Measurements from ENCODE around the gene YIPF3. TPM values are rescaled to one million over a fixed set of nuclear protein-coding genes. Genes with fewer than 3 reads are reported as not detected.

Gene YIPF3
- total RNA-seq, 2 experiments from 2014 or later, result 38.2 to 41.9 TPM

DNA sequence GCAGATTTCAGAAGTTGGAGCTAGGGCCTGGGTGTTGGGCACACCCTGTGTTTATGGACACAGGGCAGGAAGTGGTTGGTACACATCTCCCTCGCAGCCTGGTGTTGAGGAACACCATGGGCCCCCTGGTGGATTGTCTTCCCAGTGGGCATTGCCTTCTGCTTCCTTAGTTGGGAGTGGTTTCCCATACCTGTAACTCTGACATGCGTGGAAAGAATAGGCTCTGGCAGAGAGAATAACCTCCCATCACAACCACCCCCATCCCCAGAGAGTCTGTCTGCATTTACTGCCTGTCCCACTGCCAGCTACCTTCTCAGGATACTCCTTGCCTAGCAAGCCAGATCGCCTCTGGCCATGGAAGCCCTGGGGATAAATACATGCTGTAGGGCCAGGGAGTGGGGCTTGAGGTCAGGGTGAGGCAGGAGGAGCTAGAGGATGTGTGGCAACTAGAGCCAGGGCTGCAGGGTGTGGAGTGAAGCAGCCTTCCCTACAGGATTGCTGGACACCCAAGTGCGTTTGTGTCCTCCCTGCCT lies 21.3 kb downstream of the YIPF3 start:
- Histone ChIP-seq H3K36me3 (ENCODE audit: insufficient read depth, low read length) (peaks cover 23% of the 10 kb centered on the region; the same call in 1 of the 2 replicates), H3K4me1 (ENCODE audit: insufficient read depth, low read length, poor library complexity, severe bottlenecking) (no peaks in the 10 kb centered on the region), H3K79me2 (ENCODE audit: insufficient read depth, low read depth, low read length) (no peaks in the 10 kb centered on the region), H3K9me3 (ENCODE audit: low read length) (no peaks in the 10 kb centered on the region), H4K20me1 (ENCODE audit: insufficient read depth, low read length) (no peaks in the 10 kb centered on the region), H3K9me2 (ENCODE audit: insufficient read depth, low read length) (no peaks in the 10 kb centered on the region), H3K27ac (ENCODE audit: low read depth, low read length, poor library complexity, severe bottlenecking) (no peak overlapping the region), H3K4me3 (ENCODE audit: low read depth, low read length, poor library complexity, severe bottlenecking) (no peak overlapping the region), H2AFZ (ENCODE audit: low read length) (no peak overlapping the region), H3K4me2 (ENCODE audit: low read length) (no peak overlapping the region)
- no peak for DNase-seq (ENCODE audit: low spot score)
- CTCF ChIA-PET (ENCODE audit: unreplicated experiment), result no interaction called here
- POLR2A ChIA-PET, result interaction anchor here (0.6 kb wide), 1 partner anchor 21 kb away, joined by 3 read pairs; no protein-coding TSS in a partner anchor
- intact Hi-C loops (cut with micrococcal nuclease; ENCODE audit: unreplicated experiment), result no loop called here
- TF ChIP-seq, protein P1, sequence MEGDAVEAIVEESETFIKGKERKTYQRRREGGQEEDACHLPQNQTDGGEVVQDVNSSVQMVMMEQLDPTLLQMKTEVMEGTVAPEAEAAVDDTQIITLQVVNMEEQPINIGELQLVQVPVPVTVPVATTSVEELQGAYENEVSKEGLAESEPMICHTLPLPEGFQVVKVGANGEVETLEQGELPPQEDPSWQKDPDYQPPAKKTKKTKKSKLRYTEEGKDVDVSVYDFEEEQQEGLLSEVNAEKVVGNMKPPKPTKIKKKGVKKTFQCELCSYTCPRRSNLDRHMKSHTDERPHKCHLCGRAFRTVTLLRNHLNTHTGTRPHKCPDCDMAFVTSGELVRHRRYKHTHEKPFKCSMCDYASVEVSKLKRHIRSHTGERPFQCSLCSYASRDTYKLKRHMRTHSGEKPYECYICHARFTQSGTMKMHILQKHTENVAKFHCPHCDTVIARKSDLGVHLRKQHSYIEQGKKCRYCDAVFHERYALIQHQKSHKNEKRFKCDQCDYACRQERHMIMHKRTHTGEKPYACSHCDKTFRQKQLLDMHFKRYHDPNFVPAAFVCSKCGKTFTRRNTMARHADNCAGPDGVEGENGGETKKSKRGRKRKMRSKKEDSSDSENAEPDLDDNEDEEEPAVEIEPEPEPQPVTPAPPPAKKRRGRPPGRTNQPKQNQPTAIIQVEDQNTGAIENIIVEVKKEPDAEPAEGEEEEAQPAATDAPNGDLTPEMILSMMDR (conservative IDR thresholded peaks at IDR 0.05; ENCODE audit: low read length), result no peak
- no peak for TF ChIP-seq EZH2phosphoT487 (IDR thresholded peaks at IDR 0.05; ENCODE audit: borderline replicate concordance, low read depth, low read length)
- BruUV-seq (replicated peaks), result no TSS peak

DNA sequence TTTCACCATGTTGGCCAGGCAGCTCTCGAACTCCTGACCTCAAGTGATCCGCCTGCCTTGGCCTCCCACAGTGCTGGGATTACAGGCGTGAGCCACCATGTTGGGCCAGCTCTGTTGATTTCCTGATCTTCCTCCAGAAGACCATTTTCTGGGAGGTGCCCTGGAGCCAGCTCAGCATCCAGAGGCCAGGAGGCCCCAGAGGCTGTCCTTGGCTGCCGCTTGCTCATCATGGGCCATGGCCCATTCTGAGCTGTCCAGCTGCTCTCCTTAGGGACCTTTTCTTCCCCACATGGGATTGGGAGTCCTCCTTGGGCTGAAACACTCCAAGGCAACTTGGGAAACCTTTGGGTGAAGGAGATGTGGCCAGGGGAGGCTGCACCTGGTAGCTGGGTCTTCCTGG lies 22.0 kb downstream of the YIPF3 start:
- H3K4me2 ChIP-seq (ENCODE audit: low read length), result no peak overlapping the region
- H2AFZ ChIP-seq (ENCODE audit: low read length), result no peak overlapping the region
- ChIA-PET CTCF (ENCODE audit: unreplicated experiment) (no interaction called here), POLR2A (no interaction called here)
- intact Hi-C loops (cut with micrococcal nuclease; ENCODE audit: unreplicated experiment), result no loop called here
- no peaks in the 10 kb centered on the region for H3K4me1 ChIP-seq (ENCODE audit: insufficient read depth, low read length, poor library complexity, severe bottlenecking)
- no peak for TF ChIP-seq EZH2phosphoT487 (IDR thresholded peaks at IDR 0.05; ENCODE audit: borderline replicate concordance, low read depth, low read length)
- TF ChIP-seq, protein P1 (conservative IDR thresholded peaks at IDR 0.05; ENCODE audit: low read length), result no peak
- H3K9me2 ChIP-seq (ENCODE audit: insufficient read depth, low read length), result no peaks in the 10 kb centered on the region
- H4K20me1 ChIP-seq (ENCODE audit: insufficient read depth, low read length), result no peaks in the 10 kb centered on the region
- H3K79me2 ChIP-seq (ENCODE audit: insufficient read depth, low read depth, low read length), result no peaks in the 10 kb centered on the region
- DNase-seq (ENCODE audit: low spot score), result no peak
- H3K9me3 ChIP-seq (ENCODE audit: low read length), result no peaks in the 10 kb centered on the region
- BruUV-seq (replicated peaks), result no TSS peak
- H3K36me3 ChIP-seq (ENCODE audit: insufficient read depth, low read length), result peaks cover 18% of the 10 kb centered on the region; the same call in 1 of the 2 replicates
- H3K4me3 ChIP-seq (ENCODE audit: low read depth, low read length, poor library complexity, severe bottlenecking), result no peak overlapping the region
- no peak overlapping the region for H3K27ac ChIP-seq (ENCODE audit: low read depth, low read length, poor library complexity, severe bottlenecking)

DNA sequence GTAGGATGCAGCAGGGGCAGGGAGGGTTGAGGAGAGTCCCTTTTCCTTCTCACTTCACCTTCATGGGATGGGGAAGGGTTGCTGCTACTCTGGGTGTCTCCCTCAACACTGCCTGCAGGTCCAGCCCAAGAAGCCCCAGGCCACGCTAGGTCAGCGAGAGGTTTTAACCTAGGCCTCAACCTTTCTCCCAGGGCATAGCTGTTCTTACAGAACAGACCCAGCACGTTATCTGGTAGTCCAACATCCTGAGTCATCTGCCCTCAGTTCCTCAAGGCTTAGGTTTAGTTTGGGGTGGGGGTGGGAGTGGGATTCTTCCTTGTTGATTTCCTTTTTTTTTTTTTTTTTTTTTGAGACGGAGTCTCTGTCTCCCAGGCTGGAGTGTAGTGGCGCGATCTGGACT lies 22.4 kb downstream of the YIPF3 start:
- POLR2A ChIA-PET, result no interaction called here
- no peaks in the 10 kb centered on the region for H3K9me2 ChIP-seq (ENCODE audit: insufficient read depth, low read length)
- CTCF ChIA-PET (ENCODE audit: unreplicated experiment), result no interaction called here
- no peak overlapping the region for H2AFZ ChIP-seq (ENCODE audit: low read length)
- no peak overlapping the region for H3K4me2 ChIP-seq (ENCODE audit: low read length)
- H3K27ac ChIP-seq (ENCODE audit: low read depth, low read length, poor library complexity, severe bottlenecking), result no peak overlapping the region
- TF ChIP-seq EZH2phosphoT487 (IDR thresholded peaks at IDR 0.05; ENCODE audit: borderline replicate concordance, low read depth, low read length), result no peak
- TF ChIP-seq, protein P1 (conservative IDR thresholded peaks at IDR 0.05; ENCODE audit: low read length), result no peak
- no peaks in the 10 kb centered on the region for H3K9me3 ChIP-seq (ENCODE audit: low read length)
- H4K20me1 ChIP-seq (ENCODE audit: insufficient read depth, low read length), result no peaks in the 10 kb centered on the region
- H3K79me2 ChIP-seq (ENCODE audit: insufficient read depth, low read depth, low read length), result no peaks in the 10 kb centered on the region
- BruUV-seq (replicated peaks), result no TSS peak
- peaks cover 13% of the 10 kb centered on the region; the same call in 1 of the 2 replicates for H3K36me3 ChIP-seq (ENCODE audit: insufficient read depth, low read length)
- no peak for DNase-seq (ENCODE audit: low spot score)
- no peaks in the 10 kb centered on the region for H3K4me1 ChIP-seq (ENCODE audit: insufficient read depth, low read length, poor library complexity, severe bottlenecking)
- H3K4me3 ChIP-seq (ENCODE audit: low read depth, low read length, poor library complexity, severe bottlenecking), result no peak overlapping the region
- intact Hi-C loops (cut with micrococcal nuclease; ENCODE audit: unreplicated experiment), result no loop called here

All from OCI-LY7 (cell line).